Measurements from ENCODE around the gene OOEP. TPM values are rescaled to one million over a fixed set of nuclear protein-coding genes. Genes with fewer than 3 reads are reported as not detected.
"Not testable (repeated sequence)": the region's sequence is repeated elsewhere in the genome, so short reads cannot be mapped to it uniquely, and the experiment has no call there.

The OOEP gene
- total and polyA plus RNA-seq, 2 donors (not counting 1 experiment from before 2014, with no cell fraction given), result 0.70 TPM; not detected in 1

- Mint-ChIP-seq H3K27ac (peak within 1 kb of the TSS; percentile 83), H3K4me1 (no peaks in the 10 kb centered on the region), H3K9me3 (ENCODE audit: insufficient read depth) (no peaks in the 10 kb centered on the region), H3K27me3 (no peaks in the 10 kb centered on the region), H3K4me3 (peak within 1 kb of the TSS; percentile 79)
- Histone ChIP-seq H3K27ac (ENCODE audit: low read length in 2 of 2) (peak within 1 kb of the TSS; percentile 34 to 89), H3K79me2 (ENCODE audit: control insufficient read depth, insufficient read depth, low read length) (no peaks in the 10 kb centered on the region), H3K4me2 (replicated peaks; ENCODE audit: low read depth, low read length, poor library complexity, severe bottlenecking) (peak within 1 kb of the TSS; percentile 65), H2AFZ (ENCODE audit: insufficient read depth, low read depth, low read length, poor library complexity, severe bottlenecking) (no peak within 1 kb of the TSS), H3K36me3 (replicated peaks in 1 of 2; ENCODE audit: control extremely low read depth in 1 of 2, control insufficient read depth in 1 of 2, extremely low read depth in 1 of 2, insufficient read depth in 2 of 2, low read length in 1 of 2) (no peaks in the 10 kb centered on the region), H4K20me1 (ENCODE audit: control insufficient read depth, insufficient read depth, low read length, poor library complexity, severe bottlenecking) (no peaks in the 10 kb centered on the region), H3K4me3 (ENCODE audit: control extremely low read depth in 1 of 5, extremely low read depth in 1 of 5, insufficient read depth in 1 of 5, low read depth in 2 of 5, low read length in 4 of 5) (peak within 1 kb of the TSS in 4 of 5 experiments; percentile 17 to 52 (median 37)), H3K9ac (ENCODE audit: low read length) (peak within 1 kb of the TSS; percentile 63), H3K27me3 (replicated peaks in 1 of 4; ENCODE audit: control extremely low read depth in 1 of 4, control insufficient read depth in 3 of 4, insufficient read depth in 4 of 4, low read length in 3 of 4) (no peaks in the 10 kb centered on the region), H3K4me1 (ENCODE audit: control insufficient read depth in 2 of 2, insufficient read depth in 2 of 2, low read length in 2 of 2) (peaks cover 0 to 2% of the 10 kb centered on the region in 2 donors), H3K9me3 (ENCODE audit: control extremely low read depth in 1 of 3, control insufficient read depth in 2 of 3, insufficient read depth in 1 of 3, low read length in 2 of 3) (peaks cover 0 to 11% (median 0%) of the 10 kb centered on the region in 3 donors)
- peak; percentile 71 for DNase-seq
- TF ChIP-seq EZH2 (IDR thresholded peaks at IDR 0.05; ENCODE audit: borderline replicate concordance, insufficient read depth, low read depth, low read length, poor library complexity, severe bottlenecking), result no peak
- TF ChIP-seq, protein P1, sequence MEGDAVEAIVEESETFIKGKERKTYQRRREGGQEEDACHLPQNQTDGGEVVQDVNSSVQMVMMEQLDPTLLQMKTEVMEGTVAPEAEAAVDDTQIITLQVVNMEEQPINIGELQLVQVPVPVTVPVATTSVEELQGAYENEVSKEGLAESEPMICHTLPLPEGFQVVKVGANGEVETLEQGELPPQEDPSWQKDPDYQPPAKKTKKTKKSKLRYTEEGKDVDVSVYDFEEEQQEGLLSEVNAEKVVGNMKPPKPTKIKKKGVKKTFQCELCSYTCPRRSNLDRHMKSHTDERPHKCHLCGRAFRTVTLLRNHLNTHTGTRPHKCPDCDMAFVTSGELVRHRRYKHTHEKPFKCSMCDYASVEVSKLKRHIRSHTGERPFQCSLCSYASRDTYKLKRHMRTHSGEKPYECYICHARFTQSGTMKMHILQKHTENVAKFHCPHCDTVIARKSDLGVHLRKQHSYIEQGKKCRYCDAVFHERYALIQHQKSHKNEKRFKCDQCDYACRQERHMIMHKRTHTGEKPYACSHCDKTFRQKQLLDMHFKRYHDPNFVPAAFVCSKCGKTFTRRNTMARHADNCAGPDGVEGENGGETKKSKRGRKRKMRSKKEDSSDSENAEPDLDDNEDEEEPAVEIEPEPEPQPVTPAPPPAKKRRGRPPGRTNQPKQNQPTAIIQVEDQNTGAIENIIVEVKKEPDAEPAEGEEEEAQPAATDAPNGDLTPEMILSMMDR (IDR thresholded peaks at IDR 0.05), result no peak
- CTCF ChIA-PET, result interaction anchor here (0.6 kb wide), 1 partner anchor 330 kb away, joined by 4 read pairs; no protein-coding TSS in a partner anchor
- intact Hi-C loops (cut with micrococcal nuclease), result no loop called here
- POLR2A ChIA-PET, result no interaction called here
- ATAC-seq (ENCODE audit: low read depth), result peak; percentile 86
- WGBS (ENCODE audit: insufficient coverage), result 83% methylated on average over 43 of the region's 54 CpGs
Observed at GRCh38 chr6:73394577-73395354, 25.1 kb upstream of the OOEP start, which contains the start of gene DDX43. DDX43 (plus strand) TSS chr6:73394828; CDS start chr6:73394906, 78 bp downstream.

DNA sequence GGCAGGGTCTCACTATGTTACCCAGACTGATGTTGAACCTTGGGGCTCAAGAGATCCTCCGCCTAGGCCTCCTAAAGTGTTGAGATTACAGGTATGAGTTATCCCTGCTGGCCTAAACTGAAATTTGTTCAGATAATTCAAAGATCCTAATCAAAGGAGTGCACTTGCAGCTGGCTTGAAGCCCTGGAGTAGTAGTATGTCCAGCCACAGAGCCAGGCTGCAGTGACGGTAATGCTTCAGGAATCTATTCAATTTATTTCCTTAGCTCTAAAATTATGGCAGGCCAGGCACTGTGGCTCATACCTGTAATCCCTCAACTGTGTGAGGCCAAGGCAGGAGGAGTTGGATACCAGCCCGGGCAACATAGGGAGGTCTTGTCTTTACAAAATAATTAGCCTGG, 23.6 kb upstream of the OOEP start:
- TF ChIP-seq, protein P1 (IDR thresholded peaks at IDR 0.05), result no peak
- no peak for TF ChIP-seq EZH2 (IDR thresholded peaks at IDR 0.05; ENCODE audit: borderline replicate concordance, insufficient read depth, low read depth, low read length, poor library complexity, severe bottlenecking)

GRCh38 chr6:73392188-73392587, 22.5 kb upstream of the OOEP start:
- H3K27me3 Mint-ChIP-seq; H3K27me3 ChIP-seq (replicated peaks in 1 of 4; ENCODE audit: control extremely low read depth in 1 of 4, control insufficient read depth in 3 of 4, insufficient read depth in 4 of 4, low read length in 3 of 4); H2AFZ ChIP-seq (ENCODE audit: insufficient read depth, low read depth, low read length, poor library complexity, severe bottlenecking); H3K27ac Mint-ChIP-seq; H3K4me1 Mint-ChIP-seq; H3K36me3 ChIP-seq (replicated peaks in 1 of 2; ENCODE audit: control extremely low read depth in 1 of 2, control insufficient read depth in 1 of 2, extremely low read depth in 1 of 2, insufficient read depth in 2 of 2, low read length in 1 of 2); DNase-seq; H3K9me3 Mint-ChIP-seq (ENCODE audit: insufficient read depth); H3K27ac ChIP-seq (ENCODE audit: low read length in 2 of 2); ATAC-seq (ENCODE audit: low read depth); CTCF ChIA-PET; H4K20me1 ChIP-seq (ENCODE audit: control insufficient read depth, insufficient read depth, low read length, poor library complexity, severe bottlenecking); H3K4me2 ChIP-seq (replicated peaks; ENCODE audit: low read depth, low read length, poor library complexity, severe bottlenecking); intact Hi-C loops (cut with micrococcal nuclease); POLR2A ChIA-PET; H3K4me3 ChIP-seq (ENCODE audit: control extremely low read depth in 1 of 5, extremely low read depth in 1 of 5, insufficient read depth in 1 of 5, low read depth in 2 of 5, low read length in 4 of 5); H3K79me2 ChIP-seq (ENCODE audit: control insufficient read depth, insufficient read depth, low read length); H3K4me3 Mint-ChIP-seq; H3K9ac ChIP-seq (ENCODE audit: low read length): not testable (repeated sequence)
- H3K4me1 ChIP-seq (ENCODE audit: control insufficient read depth in 2 of 2, insufficient read depth in 2 of 2, low read length in 2 of 2), result peaks cover 3 to 15% of the 10 kb centered on the region in 2 donors
- WGBS (ENCODE audit: insufficient coverage), result no CpG with 5 or more reads among the region's 4 CpGs
- H3K9me3 ChIP-seq (ENCODE audit: control extremely low read depth in 1 of 3, control insufficient read depth in 2 of 3, insufficient read depth in 1 of 3, low read length in 2 of 3), result peaks cover 0 to 11% (median 0%) of the 10 kb centered on the region in 3 donors

More for the DNA sequence above, 23.6 kb upstream of the OOEP start:
- intact Hi-C loops (cut with micrococcal nuclease), result no loop called here
- Histone ChIP-seq H3K4me1 (ENCODE audit: control insufficient read depth in 2 of 2, insufficient read depth in 2 of 2, low read length in 2 of 2) (peaks cover 3 to 15% of the 10 kb centered on the region in 2 donors), H3K4me2 (replicated peaks; ENCODE audit: low read depth, low read length, poor library complexity, severe bottlenecking) (no peak overlapping the region), H4K20me1 (ENCODE audit: control insufficient read depth, insufficient read depth, low read length, poor library complexity, severe bottlenecking) (no peaks in the 10 kb centered on the region), H3K4me3 (ENCODE audit: control extremely low read depth in 1 of 5, extremely low read depth in 1 of 5, insufficient read depth in 1 of 5, low read depth in 2 of 5, low read length in 4 of 5) (no peak overlapping the region), H3K9me3 (ENCODE audit: control extremely low read depth in 1 of 3, control insufficient read depth in 2 of 3, insufficient read depth in 1 of 3, low read length in 2 of 3) (peaks cover 0 to 11% (median 0%) of the 10 kb centered on the region in 3 donors), H2AFZ (ENCODE audit: insufficient read depth, low read depth, low read length, poor library complexity, severe bottlenecking) (no peak overlapping the region), H3K79me2 (ENCODE audit: control insufficient read depth, insufficient read depth, low read length) (no peaks in the 10 kb centered on the region), H3K36me3 (replicated peaks in 1 of 2; ENCODE audit: control extremely low read depth in 1 of 2, control insufficient read depth in 1 of 2, extremely low read depth in 1 of 2, insufficient read depth in 2 of 2, low read length in 1 of 2) (no peaks in the 10 kb centered on the region), H3K27ac (ENCODE audit: low read length in 2 of 2) (no peak overlapping the region), H3K9ac (ENCODE audit: low read length) (no peak overlapping the region), H3K27me3 (replicated peaks in 1 of 4; ENCODE audit: control extremely low read depth in 1 of 4, control insufficient read depth in 3 of 4, insufficient read depth in 4 of 4, low read length in 3 of 4) (no peaks in the 10 kb centered on the region)
- no peaks in the 10 kb centered on the region for H3K27me3 Mint-ChIP-seq
- H3K4me3 Mint-ChIP-seq, result no peak overlapping the region
- CTCF ChIA-PET, result no interaction called here
- H3K9me3 Mint-ChIP-seq (ENCODE audit: insufficient read depth), result no peaks in the 10 kb centered on the region
- DNase-seq (no peak), ATAC-seq (ENCODE audit: low read depth) (no peak)
- POLR2A ChIA-PET, result no interaction called here
- WGBS (ENCODE audit: insufficient coverage), result 100% methylated on average over 2 of the region's 3 CpGs
- no peak overlapping the region for H3K27ac Mint-ChIP-seq
- peaks cover 7% of the 10 kb centered on the region for H3K4me1 Mint-ChIP-seq
